Choroid plexus epithelial cell (primary cell): ENCODE measurements around the gene FGFRL1.

Experiments
- DNase-seq: peaks from one replicate; pipeline ENCODE4 v3.0.0-alpha.2; 2010; ENCODE audit warnings: low read depth
- H3K4me3 ChIP-seq: 2 replicates; pipeline ENCODE4 v1.5.1; 2011; ENCODE audit warnings: low read depth, mild to moderate bottlenecking, control low read depth, low read length, moderate library complexity
- TF ChIP-seq, protein P1 (sequence below): conservative IDR thresholded peaks from 2 replicates; pipeline ENCODE4 v1.5.1; 2011; ENCODE audit warnings: low read depth, mild to moderate bottlenecking, control low read depth, inconsistent platforms, low read length, moderate library complexity

FGFRL1 gene

DNA sequence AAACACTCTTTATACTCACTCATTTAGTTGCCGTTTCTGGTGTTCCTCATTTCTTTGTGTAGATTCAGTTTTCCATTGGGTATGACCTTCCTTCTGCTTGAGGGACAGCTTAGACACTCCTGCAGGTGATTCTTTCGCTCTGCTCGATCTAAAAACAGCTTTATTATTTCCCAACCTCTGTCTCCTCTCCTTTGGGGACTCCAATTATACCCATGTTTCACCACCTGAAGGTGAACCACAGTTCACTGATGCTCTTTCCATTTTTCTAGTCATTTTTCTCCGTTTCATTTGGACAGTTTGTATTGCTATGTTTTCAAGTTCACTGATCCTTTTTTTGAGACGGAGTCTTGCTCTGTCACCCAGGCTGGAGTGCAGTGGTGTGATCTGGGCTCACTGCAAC, 4.6 kb upstream of the FGFRL1 start:
- TF ChIP-seq, protein P1, sequence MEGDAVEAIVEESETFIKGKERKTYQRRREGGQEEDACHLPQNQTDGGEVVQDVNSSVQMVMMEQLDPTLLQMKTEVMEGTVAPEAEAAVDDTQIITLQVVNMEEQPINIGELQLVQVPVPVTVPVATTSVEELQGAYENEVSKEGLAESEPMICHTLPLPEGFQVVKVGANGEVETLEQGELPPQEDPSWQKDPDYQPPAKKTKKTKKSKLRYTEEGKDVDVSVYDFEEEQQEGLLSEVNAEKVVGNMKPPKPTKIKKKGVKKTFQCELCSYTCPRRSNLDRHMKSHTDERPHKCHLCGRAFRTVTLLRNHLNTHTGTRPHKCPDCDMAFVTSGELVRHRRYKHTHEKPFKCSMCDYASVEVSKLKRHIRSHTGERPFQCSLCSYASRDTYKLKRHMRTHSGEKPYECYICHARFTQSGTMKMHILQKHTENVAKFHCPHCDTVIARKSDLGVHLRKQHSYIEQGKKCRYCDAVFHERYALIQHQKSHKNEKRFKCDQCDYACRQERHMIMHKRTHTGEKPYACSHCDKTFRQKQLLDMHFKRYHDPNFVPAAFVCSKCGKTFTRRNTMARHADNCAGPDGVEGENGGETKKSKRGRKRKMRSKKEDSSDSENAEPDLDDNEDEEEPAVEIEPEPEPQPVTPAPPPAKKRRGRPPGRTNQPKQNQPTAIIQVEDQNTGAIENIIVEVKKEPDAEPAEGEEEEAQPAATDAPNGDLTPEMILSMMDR, result no peak
- no peak overlapping the region for H3K4me3 ChIP-seq
- DNase-seq, result no peak

DNA sequence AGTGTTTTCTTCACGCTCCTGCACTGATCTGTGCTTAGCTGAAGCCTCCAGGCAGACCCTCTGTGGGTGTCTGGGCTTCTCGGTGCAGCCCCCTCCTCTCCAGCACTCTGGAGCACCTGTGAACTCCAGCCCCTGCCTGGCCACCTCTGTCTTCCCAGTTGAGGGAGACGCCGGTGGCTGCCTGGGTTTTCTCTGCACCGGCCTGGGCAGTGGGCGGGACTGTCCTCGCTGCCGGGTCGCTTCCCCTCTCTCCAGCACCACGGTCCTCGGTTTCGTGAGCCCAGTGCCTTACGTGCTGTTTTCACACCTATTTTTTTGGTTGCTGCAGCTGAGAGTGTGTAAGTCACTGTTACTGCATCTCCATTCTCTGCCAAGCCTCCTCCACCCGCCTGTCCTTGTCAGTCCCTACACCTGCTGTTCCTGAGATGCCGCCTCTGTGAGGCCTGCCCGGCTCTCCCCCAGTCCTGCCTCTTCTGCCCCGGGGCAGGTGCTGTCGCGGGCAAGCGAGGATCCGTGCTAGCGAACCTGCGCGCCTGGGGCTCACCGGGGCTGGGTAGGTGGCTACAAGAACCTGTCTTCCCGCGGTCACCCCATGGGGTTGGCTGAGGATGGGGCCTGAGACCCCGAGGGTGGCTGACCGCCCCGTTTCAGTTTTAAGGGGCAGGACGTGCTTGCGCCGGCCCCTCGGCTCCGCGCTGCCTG, 2.4 kb upstream of the FGFRL1 start:
- TF ChIP-seq, protein P1, result no peak
- DNase-seq, result no peak

DNA sequence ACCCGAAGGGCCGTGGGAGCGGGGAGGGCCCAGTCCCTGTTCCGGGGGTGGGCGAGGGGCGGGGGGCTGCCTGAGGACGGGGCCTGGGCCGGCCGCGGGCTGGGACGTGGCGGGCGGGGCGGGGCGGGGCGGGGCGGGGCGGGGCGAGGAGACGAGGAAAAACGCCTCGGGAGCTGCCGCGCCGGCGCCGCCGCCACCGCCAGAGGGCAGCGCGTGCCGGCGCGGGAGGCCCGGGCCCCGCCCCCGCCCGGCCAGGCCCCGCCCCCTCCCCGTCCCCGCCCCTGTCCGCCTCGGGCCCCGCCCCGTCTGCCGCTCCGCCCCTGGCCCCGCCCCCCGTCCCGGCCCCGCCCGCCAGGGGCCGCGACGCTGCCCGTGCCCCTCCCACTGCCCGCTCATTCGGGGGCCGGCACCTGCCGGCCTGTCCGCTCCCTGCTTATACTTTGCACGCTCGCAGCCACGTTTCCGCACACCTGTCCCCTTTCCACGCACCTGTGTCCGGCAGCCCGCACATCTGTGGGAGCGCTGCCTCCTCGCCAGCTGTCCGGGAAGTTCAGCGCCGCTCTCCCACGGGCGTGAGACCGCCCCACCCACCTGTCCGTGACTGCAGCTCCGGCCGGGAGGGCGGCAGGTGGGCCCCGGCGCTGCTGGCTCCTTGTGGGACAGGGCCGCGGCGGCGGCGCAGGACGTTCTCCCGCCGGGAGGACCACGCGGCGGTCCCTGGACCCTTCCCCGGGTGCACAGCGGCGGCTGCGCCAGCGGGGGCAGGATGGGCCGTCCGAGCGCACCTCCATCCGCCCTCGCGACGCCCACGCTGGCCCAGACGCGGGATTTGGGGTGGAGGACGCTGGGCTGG, 1.7 kb upstream of the FGFRL1 start:
- H3K4me3 ChIP-seq, result peak overlapping the region; percentile 62
- TF ChIP-seq, protein P1, result peak; percentile 23
- peak; percentile 61 for DNase-seq

More for the DNA sequence above, 2.4 kb upstream of the FGFRL1 start:
- peak overlapping the region; percentile 62 for H3K4me3 ChIP-seq

DNA sequence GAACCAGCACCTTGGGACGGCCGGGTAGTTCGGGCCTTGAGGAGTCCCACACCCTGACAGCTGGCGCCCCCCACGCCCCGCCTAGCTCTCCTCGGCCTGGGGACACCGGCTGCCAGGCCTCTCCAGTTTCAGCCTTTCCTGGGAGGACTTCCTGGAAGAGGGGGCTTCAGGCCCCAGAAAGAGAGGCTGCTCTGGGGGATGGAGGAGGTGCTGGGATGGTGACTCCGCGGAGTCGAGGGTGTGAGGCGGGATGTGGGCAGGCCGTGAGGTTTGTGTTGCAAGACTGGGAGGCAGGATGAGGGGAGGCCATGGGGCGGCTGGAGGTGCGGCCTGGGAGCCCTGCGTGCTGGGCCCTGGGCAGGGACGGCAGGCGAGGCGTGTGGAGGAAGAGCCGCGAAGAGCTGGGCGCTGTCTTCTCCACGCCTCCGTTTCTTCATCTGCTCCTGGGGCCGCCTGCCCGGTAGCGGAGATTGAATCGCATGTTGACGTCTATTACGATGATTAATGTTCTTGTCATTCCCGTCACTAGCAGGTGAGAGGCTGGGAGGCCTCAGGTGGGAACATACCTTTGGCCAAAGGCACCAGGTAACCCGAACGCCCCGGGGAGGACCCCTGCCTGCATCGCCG, 918 bp upstream of the FGFRL1 start:
- DNase-seq, result peak; percentile 87
- peak overlapping the region; percentile 52 for H3K4me3 ChIP-seq
- TF ChIP-seq, protein P1, result no peak

DNA sequence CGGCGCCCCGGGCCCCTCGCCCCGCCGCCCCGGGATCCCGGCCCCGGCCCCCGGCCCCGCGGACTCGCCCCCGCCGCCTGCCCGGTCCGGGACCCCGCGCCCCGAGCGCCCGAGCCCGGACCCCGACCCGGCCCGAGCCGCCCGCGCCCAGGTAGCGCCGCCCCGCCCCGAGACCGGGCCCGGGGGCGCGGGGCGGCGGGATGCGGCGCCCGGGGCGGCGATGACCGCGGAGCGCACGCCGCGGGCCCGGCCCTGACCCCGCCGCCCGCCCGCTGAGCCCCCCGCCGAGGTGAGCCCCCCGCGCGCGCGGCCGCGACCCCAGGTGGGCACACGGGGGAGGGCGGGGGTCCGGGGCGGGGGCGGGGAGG, 224 bp downstream of the FGFRL1 start:
- H3K4me3 ChIP-seq, result peak overlapping the region; percentile 62

DNA sequence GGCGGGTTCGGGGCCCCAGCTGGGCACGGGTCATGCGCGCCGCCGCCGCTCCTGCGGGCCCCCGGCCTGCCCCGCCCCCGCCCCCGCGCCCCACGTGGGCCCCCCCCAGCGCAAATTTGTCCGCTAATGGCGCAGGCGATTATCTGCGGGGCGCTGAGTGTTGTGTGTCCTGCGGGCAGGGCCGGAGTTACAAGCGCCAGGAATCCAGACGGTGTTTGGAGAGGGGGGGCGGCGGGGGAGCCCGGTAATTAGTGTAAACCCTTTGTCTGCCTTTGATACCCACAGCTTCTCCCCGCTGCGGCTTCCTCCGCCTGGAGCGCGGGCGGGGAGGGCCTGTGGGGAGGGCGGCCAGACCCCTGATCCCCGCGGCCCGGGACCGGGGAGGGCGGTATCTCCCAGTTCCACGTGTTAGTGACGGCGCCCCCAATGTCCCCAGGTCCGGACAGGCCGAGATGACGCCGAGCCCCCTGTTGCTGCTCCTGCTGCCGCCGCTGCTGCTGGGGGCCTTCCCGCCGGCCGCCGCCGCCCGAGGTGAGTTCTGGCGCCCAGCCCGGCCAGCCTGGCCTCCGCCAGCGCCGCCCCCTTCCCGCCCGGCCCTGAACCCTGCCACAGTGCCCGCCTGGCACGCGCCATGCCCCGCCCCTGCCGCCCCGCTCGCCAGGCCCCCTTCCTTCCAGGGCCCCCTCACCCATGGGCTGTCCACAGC, 761 bp downstream of the FGFRL1 start:
- DNase-seq, result peak; percentile 36
- TF ChIP-seq, protein P1, result no peak
- peak overlapping the region; percentile 62 for H3K4me3 ChIP-seq

More for the DNA sequence above, 224 bp downstream of the FGFRL1 start:
- no peak for DNase-seq
- TF ChIP-seq, protein P1, result no peak
